HG03095 (cell line): ENCODE measurements around the gene COL13A1.

Experiments used
- ATAC-seq: cut with Tn5 transposase; IDR thresholded peaks from one replicate; pipeline ENCODE4 v1.9.1; 2021; ENCODE audit warnings: moderate library complexity; ENCODE audit not compliant: unreplicated experiment

The COL13A1 gene

GRCh38 chr10:69961881-69962745 lies 160.4 kb downstream of the COL13A1 start:
- ATAC-seq: no peak

GRCh38 chr10:69962746-69963135 lies 161.0 kb downstream of the COL13A1 start:
- no peak for ATAC-seq

- ATAC-seq: no peak
Measured at GRCh38 chr10:69963178-69963834, 161.6 kb downstream of the COL13A1 start.

GRCh38 chr10:69963835-69964710 lies 162.4 kb downstream of the COL13A1 start:
- ATAC-seq: no peak

- no peak for ATAC-seq
Measured at GRCh38 chr10:69965086-69965485, 163.4 kb downstream of the COL13A1 start.

- ATAC-seq: no peak
Measured at GRCh38 chr10:69965919-69966662, 164.4 kb downstream of the COL13A1 start.

- no peak for ATAC-seq
Measured at GRCh38 chr10:69968830-69969229, 167.1 kb downstream of the COL13A1 start.

GRCh38 chr10:69969977-69970376 lies 168.3 kb downstream of the COL13A1 start:
- ATAC-seq: no peak

GRCh38 chr10:69972981-69973397 lies 171.3 kb downstream of the COL13A1 start:
- no peak for ATAC-seq

GRCh38 chr10:69973678-69974077 lies 172.0 kb downstream of the COL13A1 start:
- ATAC-seq: no peak

GRCh38 chr10:69974551-69975155 lies 172.9 kb downstream of the COL13A1 start:
- no peak for ATAC-seq

GRCh38 chr10:69976795-69977546 lies 175.3 kb downstream of the COL13A1 start:
- ATAC-seq: no peak

GRCh38 chr10:69979174-69979573 lies 177.5 kb downstream of the COL13A1 start:
- ATAC-seq: no peak

GRCh38 chr10:69980672-69981071 lies 179.0 kb downstream of the COL13A1 start:
- ATAC-seq: no peak

- ATAC-seq: no peak
Measured at GRCh38 chr10:69988094-69988493, 186.4 kb downstream of the COL13A1 start.

- no peak for ATAC-seq
Measured at GRCh38 chr10:69991151-69991550, 189.4 kb downstream of the COL13A1 start.

GRCh38 chr10:69994262-69994661 lies 192.6 kb downstream of the COL13A1 start:
- no peak for ATAC-seq

- no peak for ATAC-seq
Measured at GRCh38 chr10:69996611-69997010, 194.9 kb downstream of the COL13A1 start.

- no peak for ATAC-seq
Measured at GRCh38 chr10:70000262-70000661, 198.6 kb downstream of the COL13A1 start.
